GM21390 (cell line): Measurements from ENCODE around the gene PIK3R1.
A peak's percentile ranks its signal among the peaks of the same experiment; 100 is the strongest.
"Not testable (repeated sequence)": the region's sequence is repeated elsewhere in the genome, so short reads cannot be mapped to it uniquely, and the experiment has no call there.

ENCODE experiments used
- ATAC-seq: cut with Tn5 transposase; IDR thresholded peaks from one replicate; pipeline ENCODE4 v1.9.1; 2021; ENCODE audit not compliant: unreplicated experiment

The PIK3R1 gene

DNA sequence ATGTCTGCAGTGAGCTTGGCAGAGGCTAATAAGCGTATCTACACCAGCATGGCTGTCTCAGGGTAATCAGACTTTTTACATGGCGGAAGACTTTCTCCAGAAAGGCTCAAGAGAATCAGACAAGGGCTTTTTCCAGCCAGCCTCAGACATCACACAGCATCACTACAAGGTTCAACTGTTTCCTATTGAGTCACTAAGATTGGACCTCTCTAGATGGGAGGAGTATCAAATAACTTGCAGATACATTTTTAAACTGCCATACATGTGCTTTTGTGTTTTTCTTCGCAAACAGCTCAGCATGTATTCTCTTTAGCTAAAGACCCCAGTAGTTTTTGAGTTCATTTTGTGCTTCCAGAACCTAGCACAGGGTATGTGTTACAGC lies 22.9 kb upstream of the PIK3R1 start:
- no peak for ATAC-seq

GRCh38 chr5:68193481-68194036 lies 22.0 kb upstream of the PIK3R1 start:
- no peak for ATAC-seq

DNA sequence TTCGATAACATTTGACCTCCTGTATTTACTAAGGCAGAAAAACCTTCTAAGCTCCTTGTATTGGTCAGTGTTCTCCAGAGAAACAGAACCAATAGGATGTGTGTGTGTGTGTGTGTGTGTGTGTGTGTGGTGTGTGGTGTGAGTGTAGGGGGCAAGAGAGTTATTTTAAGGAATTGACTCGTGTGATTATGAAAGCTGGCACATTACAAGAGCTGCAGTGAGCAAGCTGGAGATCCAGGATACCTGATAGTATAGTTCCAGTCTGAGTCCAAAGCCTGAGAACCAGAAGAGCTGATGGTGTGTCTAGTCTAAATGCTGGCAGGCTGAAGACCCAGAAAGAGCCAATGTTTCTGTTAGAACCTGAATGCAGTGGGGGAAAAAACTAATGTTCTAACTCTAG lies 21.2 kb upstream of the PIK3R1 start:
- ATAC-seq, result no peak

- ATAC-seq, result no peak
Observed at GRCh38 chr5:68195137-68195536, 20.4 kb upstream of the PIK3R1 start.

DNA sequence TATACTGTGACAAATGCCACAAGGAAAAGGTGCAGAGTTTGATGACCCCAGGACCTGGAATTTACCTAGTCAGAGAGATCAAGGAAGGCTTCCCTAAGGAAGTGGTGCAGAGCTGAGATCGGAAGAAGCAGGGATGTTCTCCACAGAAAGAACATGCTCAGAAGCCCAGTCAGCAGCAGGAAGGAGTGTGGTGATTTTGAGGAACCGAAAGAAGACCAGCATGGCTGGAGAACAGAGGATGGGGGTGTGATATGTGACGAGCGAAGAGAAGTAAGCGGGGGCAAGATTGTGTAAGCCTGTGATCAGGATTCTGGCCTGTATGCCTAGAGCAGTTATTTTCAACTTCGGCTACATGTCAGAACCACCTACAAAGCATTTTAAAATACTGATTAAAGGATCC lies 18.7 kb upstream of the PIK3R1 start:
- ATAC-seq, result peak; percentile 97

GRCh38 chr5:68200288-68200687 lies 15.3 kb upstream of the PIK3R1 start:
- no peak for ATAC-seq

- ATAC-seq, result not testable (repeated sequence)
Observed at GRCh38 chr5:68210654-68211053, 4.9 kb upstream of the PIK3R1 start.

GRCh38 chr5:68214482-68215207 lies 911 bp upstream of the PIK3R1 start:
- no peak for ATAC-seq

GRCh38 chr5:68215898-68216244 lies 315 bp downstream of the PIK3R1 start:
- ATAC-seq, result peak; percentile 41

DNA sequence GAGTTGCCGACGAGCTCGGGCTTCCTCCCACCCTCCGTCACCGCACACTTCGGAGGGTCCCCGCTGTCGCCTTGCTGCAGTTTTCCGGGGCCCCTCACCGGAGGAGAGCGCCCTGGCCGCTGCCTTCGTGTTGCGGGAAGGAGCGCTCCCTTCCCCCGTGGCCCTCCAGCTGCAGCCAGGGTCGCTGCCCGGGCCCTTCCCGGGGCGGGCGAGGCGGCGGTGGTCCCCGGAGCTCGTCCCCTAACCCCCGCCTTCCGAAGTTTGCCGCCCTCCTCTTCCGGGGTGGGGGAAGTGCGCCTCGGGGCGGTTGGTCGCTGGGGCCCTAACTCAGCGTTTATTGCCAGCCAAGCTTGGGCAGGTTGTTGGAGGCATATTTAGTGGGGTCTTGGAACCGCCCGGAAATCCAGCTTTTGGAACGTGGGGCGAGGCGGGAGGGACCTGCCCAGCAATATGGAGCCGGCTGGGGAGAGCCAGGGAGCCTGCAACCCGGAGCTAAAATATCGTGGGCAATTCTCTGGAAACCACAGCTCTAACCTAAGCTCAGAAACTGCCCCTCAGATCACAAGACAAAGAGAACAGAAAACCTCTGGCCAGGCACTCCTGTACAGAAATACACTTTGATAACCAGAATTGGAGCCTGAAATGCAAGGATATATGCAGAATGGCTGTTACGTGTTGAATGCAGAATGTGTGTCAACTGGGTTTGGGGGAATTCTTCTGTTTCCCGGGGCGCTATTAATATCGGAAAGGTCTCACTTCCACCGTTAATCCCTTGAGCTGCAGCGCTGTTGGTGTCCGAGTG lies 890 bp downstream of the PIK3R1 start:
- ATAC-seq, result peak; percentile 25

- no peak for ATAC-seq
Observed at GRCh38 chr5:68217047-68217355, 1.4 kb downstream of the PIK3R1 start.

GRCh38 chr5:68217528-68217927 lies 2.0 kb downstream of the PIK3R1 start:
- ATAC-seq, result no peak

- ATAC-seq, result no peak
Observed at GRCh38 chr5:68219161-68219816, 3.7 kb downstream of the PIK3R1 start.

DNA sequence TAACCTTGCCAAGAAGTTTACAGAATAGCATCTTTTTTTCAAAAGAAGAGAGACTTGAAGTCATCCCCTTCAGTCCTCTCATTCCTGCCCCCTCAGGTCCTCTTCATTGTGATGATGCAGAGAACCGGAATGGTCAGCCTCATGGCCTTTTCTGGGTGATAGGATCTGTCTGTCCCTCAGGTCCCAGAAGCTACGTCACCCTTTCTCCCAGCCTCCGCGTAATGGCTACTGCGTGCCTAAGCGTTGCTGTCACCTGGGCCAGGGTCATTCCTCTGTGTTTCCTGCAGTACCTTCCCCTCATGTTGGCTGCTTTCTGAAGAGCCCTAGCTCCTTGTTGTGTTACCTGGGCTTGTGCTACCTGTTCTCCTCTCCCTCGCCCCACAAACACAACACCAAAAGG lies 4.7 kb downstream of the PIK3R1 start:
- no peak for ATAC-seq

DNA sequence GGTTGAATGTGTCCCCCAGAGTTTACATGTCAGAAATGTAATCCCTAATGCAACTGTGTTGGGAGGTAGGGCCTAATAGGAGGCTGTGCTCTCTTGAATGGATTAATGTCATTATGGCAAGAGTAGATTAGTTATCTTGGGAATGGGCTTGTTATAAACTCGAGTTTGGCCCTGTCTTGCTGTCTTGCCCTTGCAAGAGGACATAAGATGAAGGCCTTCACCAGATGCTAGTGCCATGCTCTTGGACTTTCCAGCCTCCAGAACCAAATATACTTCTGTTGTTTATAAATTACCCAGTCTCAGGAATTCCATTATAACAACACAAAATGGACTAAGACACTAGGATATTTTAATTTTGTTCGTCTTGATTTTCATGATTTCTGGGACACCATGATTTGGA lies 5.4 kb downstream of the PIK3R1 start:
- ATAC-seq, result no peak

- ATAC-seq, result no peak
Observed at GRCh38 chr5:68221488-68221887, 5.9 kb downstream of the PIK3R1 start.

DNA sequence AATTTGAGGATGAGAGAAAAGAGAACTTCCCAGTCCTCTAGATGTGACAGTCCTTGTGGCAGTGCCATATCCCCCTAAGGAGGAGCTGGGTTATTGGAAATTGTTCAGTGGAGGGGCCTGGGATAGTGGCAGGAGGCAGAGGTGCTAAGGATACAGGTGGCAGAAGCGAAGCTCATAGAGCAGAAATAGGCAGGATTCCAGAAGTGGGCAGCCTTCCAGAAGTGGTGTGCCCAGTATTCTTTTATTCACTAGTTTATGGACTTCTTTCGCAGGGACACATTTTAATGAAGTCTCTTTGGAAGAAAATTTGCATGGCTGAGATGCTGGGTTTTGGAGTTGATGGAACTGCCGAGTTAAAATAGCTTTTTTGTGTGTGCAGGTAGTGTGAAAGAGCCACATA lies 6.8 kb downstream of the PIK3R1 start:
- no peak for ATAC-seq

DNA sequence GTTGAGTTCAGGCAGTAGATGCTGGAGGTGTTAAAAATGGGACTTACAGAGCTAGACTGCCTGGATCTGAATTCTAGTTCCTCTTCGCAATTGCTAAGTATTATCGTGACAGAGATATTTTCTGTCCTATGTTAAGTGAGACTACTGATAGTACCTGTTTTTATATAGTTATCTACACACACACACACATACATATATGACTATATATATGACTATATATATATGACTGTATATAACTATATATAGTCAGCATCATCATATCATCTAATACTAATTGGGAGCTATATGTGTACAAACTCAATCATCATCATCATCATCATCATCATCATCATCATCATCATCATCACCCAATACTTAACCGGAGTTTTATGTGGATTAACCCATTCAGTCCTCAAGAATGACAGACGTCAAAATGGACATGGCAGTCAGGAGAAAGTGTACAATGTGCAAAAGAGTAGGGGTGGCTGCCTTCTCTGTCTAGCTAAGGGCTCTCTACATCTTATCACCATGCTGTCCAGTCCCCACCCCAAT lies 7.3 kb downstream of the PIK3R1 start:
- no peak for ATAC-seq

DNA sequence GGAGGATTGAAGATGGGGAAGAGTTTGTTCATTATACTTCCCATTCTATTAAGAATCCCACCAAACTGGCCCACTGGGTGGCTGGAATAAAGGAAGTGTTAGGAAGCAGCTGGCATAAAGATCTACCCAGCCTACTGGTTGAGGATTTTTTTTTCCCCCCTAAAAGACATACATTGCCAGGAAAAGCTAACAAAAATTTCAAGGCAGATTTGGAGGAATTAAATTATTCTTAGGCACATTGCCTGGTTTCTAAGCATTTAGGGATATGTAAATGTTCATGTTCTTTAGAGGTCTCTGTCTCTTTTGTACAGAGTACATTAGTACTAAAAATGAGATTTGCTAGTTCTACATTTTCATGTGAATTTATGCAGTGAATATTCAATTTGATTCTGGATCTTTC lies 8.3 kb downstream of the PIK3R1 start:
- no peak for ATAC-seq

DNA sequence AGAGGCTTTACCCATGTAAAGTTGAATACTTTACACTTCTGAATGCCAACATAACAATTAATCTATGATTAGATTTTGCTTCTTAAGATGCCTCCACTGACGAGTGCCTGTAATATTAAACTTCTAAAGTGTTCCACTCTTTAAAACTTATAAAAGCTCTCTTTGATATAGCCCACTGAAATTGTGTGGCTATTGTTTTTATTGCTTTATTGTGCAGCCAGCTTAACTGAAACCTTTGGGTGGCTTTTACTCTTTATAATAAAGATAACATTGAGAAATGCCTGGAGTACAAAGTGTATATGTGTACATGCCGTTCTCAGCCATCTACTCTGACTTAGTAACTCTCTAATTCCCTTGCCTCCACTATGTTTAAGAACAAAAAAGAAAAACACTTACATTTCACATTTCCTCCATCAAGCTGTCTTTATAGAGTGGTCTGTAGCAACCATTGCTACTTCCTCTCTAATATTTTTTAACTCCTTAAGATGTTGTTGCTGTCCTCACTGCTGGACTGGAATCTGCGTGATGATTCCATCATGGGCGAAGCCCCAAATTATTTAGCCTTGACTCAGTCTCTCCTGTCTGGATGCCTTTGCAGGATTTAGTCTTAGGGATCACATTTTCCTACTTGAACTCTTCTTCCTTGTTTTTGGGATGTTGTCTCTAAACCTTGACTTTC lies 9.1 kb downstream of the PIK3R1 start:
- ATAC-seq, result no peak
